ENCODE data around the gene CDYL2. TPM values are rescaled to one million over a fixed set of nuclear protein-coding genes. Genes with fewer than 3 reads are reported as not detected.

The CDYL2 gene
- total RNA-seq, 1 experiment from 2014 or later = 7.1 TPM

- no TSS peak for BruUV-seq (replicated peaks)
- ChIA-PET CTCF (interaction anchor here (0.5 kb wide), 1 partner anchor 58 kb away, joined by 3 read pairs; no protein-coding TSS in a partner anchor), POLR2A (no interaction called here)
- Mint-ChIP-seq H3K36me3 (ENCODE audit: insufficient read depth, unreplicated experiment) (no peaks in the 10 kb centered on the region), H3K4me1 (ENCODE audit: insufficient read depth, unreplicated experiment) (peaks cover 9% of the 10 kb centered on the region), H3K27ac (ENCODE audit: low read depth, unreplicated experiment) (no peak overlapping the region), H3K9me3 (ENCODE audit: unreplicated experiment) (no peaks in the 10 kb centered on the region), H3K27me3 (ENCODE audit: insufficient read depth, unreplicated experiment) (no peaks in the 10 kb centered on the region), H3K4me3 (ENCODE audit: unreplicated experiment) (no peak overlapping the region)
- DNase-seq (ENCODE audit: unreplicated experiment) = no peak
- intact Hi-C loops (cut with micrococcal nuclease) = no loop called here
- no peak for TF ChIP-seq CTCF (IDR thresholded peaks at IDR 0.05; ENCODE audit: unreplicated experiment)
These were observed 2.3 kb downstream of the CDYL2 start for GRCh38 chr16:80802138-80802537.

GRCh38 chr16:80794071-80794470, 10.3 kb downstream of the CDYL2 start:
- no peak for DNase-seq (ENCODE audit: unreplicated experiment)
- no peak for TF ChIP-seq CTCF (IDR thresholded peaks at IDR 0.05; ENCODE audit: unreplicated experiment)
- Mint-ChIP-seq H3K4me3 (ENCODE audit: unreplicated experiment) (no peak overlapping the region), H3K27ac (ENCODE audit: low read depth, unreplicated experiment) (no peak overlapping the region), H3K9me3 (ENCODE audit: unreplicated experiment) (no peaks in the 10 kb centered on the region), H3K4me1 (ENCODE audit: insufficient read depth, unreplicated experiment) (no peaks in the 10 kb centered on the region), H3K27me3 (ENCODE audit: insufficient read depth, unreplicated experiment) (no peaks in the 10 kb centered on the region), H3K36me3 (ENCODE audit: insufficient read depth, unreplicated experiment) (no peaks in the 10 kb centered on the region)
- CTCF ChIA-PET = interaction anchor here (0.6 kb wide), 1 partner anchor 266 kb away, joined by 3 read pairs; no protein-coding TSS in a partner anchor
- intact Hi-C loops (cut with micrococcal nuclease) = no loop called here
- POLR2A ChIA-PET = no interaction called here
- BruUV-seq (replicated peaks) = no TSS peak

GRCh38 chr16:80792031-80792430, 12.4 kb downstream of the CDYL2 start:
- Mint-ChIP-seq H3K36me3 (ENCODE audit: insufficient read depth, unreplicated experiment) (no peaks in the 10 kb centered on the region), H3K27me3 (ENCODE audit: insufficient read depth, unreplicated experiment) (no peaks in the 10 kb centered on the region), H3K27ac (ENCODE audit: low read depth, unreplicated experiment) (no peak overlapping the region), H3K4me3 (ENCODE audit: unreplicated experiment) (no peak overlapping the region), H3K9me3 (ENCODE audit: unreplicated experiment) (no peaks in the 10 kb centered on the region), H3K4me1 (ENCODE audit: insufficient read depth, unreplicated experiment) (peaks cover 5% of the 10 kb centered on the region)
- TF ChIP-seq CTCF (IDR thresholded peaks at IDR 0.05; ENCODE audit: unreplicated experiment) = no peak
- ChIA-PET CTCF (interaction anchor here (0.5 kb wide), 1 partner anchor 241 kb away, joined by 3 read pairs; no protein-coding TSS in a partner anchor), POLR2A (interaction anchor here (0.9 kb wide), 1 partner anchor 41 kb away, joined by 3 read pairs; no protein-coding TSS in a partner anchor)
- DNase-seq (ENCODE audit: unreplicated experiment) = no peak
- intact Hi-C loops (cut with micrococcal nuclease) = no loop called here
- no TSS peak for BruUV-seq (replicated peaks)

- DNase-seq (ENCODE audit: unreplicated experiment) = no peak
- no peaks in the 10 kb centered on the region for H3K9me3 Mint-ChIP-seq (ENCODE audit: unreplicated experiment)
- CTCF ChIA-PET = interaction anchor here (0.5 to 0.6 kb wide), 2 partner anchors 240 to 1431 kb away, joined by 3 read pairs; no protein-coding TSS in a partner anchor
These were observed 13.0 kb downstream of the CDYL2 start for GRCh38 chr16:80791411-80791810.

More at GRCh38 chr16:80791411-80791810, 13.0 kb downstream of the CDYL2 start:
- intact Hi-C loops (cut with micrococcal nuclease) = no loop called here
- no peak for TF ChIP-seq CTCF (IDR thresholded peaks at IDR 0.05; ENCODE audit: unreplicated experiment)
- Mint-ChIP-seq H3K4me1 (ENCODE audit: insufficient read depth, unreplicated experiment) (peaks cover 5% of the 10 kb centered on the region), H3K36me3 (ENCODE audit: insufficient read depth, unreplicated experiment) (no peaks in the 10 kb centered on the region), H3K27ac (ENCODE audit: low read depth, unreplicated experiment) (no peak overlapping the region), H3K27me3 (ENCODE audit: insufficient read depth, unreplicated experiment) (no peaks in the 10 kb centered on the region), H3K4me3 (ENCODE audit: unreplicated experiment) (no peak overlapping the region)
- no TSS peak for BruUV-seq (replicated peaks)
- POLR2A ChIA-PET = interaction anchor here (0.9 kb wide), 1 partner anchor 41 kb away, joined by 3 read pairs; no protein-coding TSS in a partner anchor

Measured in MCF 10A (cell line).